GM19099 (cell line): ENCODE results near the gene RNF111.

Experiments
- POLR2A ChIP-seq: IDR thresholded peaks from 3 replicates; pipeline ENCODE4 v1.6.1; 2011; ENCODE audit warnings: low read depth; ENCODE audit not compliant: insufficient read length; ENCODE audit errors: extremely low read depth

The RNF111 gene

GRCh38 chr15:58985443-58985842, 2.0 kb upstream of the RNF111 start:
- no peak for TF ChIP-seq POLR2A

DNA sequence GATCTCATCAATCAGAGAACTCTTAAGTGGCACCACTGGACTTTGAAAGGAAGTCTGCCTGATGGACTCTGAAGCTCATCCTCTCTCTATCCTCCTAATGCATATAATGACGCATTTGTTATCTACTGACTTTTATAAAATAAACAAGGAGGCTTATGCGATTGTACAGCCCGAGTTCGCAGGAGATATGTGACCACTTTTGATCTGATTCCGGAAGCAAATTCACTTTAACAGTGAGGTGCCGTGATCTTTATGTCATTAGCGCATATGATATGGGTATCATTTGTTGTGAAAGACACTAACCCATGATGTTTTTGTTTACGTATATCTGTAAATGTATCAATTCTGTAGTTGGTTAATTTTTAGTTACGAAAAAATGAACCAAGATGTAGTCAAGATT, 427 bp upstream of the RNF111 start:
- TF ChIP-seq POLR2A, result no peak

GRCh38 chr15:58988006-58988785, 733 bp downstream of the RNF111 start:
- no peak for TF ChIP-seq POLR2A

- no peak for TF ChIP-seq POLR2A
These were observed 4.7 kb downstream of the RNF111 start for GRCh38 chr15:58992181-58992580.

- no peak for TF ChIP-seq POLR2A
These were observed 7.5 kb downstream of the RNF111 start for GRCh38 chr15:58994906-58995453.

GRCh38 chr15:58999694-59000093, 12.2 kb downstream of the RNF111 start:
- TF ChIP-seq POLR2A, result no peak

DNA sequence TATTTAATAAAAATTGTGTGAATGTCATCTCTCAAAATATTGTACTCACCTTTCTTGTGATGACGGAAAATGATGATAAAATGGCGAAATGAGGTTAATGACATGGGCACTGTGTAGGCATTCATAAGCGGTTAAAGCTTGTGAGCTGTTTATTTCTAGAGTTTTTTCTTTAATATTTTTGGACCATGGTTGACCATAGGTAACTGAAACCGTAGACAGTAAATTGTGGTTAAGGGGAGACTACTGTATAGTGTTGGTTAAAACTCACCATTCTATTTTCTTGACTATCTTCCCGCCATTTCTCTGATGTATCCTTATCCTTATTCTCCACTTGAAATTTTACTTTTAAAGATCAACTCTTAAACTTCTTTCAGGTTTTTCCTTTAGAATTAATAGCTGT, 14.5 kb downstream of the RNF111 start:
- no peak for TF ChIP-seq POLR2A

- no peak for TF ChIP-seq POLR2A
These were observed 15.0 kb downstream of the RNF111 start for GRCh38 chr15:59002418-59002859.

DNA sequence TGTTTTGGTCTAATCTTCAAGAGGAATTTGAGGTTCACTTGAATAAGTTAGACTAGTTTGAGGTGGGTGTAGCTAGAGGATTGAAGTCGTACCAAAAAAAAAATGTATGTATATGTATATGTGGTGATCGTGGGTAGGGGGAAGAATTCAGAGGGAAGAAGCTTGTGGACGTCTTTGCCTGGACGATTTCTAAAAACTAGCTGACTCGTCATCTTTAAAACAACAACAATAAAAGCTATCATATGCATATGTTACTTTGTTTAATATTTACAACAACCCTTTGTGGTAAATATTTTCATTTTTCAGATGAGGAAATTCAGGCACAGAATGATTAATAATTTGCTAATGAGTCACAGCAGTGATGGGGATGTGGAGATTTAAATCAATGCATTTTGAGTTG, 18.1 kb downstream of the RNF111 start:
- no peak for TF ChIP-seq POLR2A

- TF ChIP-seq POLR2A, result no peak
These were observed 20.6 kb downstream of the RNF111 start for GRCh38 chr15:59008086-59008485.

GRCh38 chr15:59011262-59011952, 23.9 kb downstream of the RNF111 start:
- no peak for TF ChIP-seq POLR2A

DNA sequence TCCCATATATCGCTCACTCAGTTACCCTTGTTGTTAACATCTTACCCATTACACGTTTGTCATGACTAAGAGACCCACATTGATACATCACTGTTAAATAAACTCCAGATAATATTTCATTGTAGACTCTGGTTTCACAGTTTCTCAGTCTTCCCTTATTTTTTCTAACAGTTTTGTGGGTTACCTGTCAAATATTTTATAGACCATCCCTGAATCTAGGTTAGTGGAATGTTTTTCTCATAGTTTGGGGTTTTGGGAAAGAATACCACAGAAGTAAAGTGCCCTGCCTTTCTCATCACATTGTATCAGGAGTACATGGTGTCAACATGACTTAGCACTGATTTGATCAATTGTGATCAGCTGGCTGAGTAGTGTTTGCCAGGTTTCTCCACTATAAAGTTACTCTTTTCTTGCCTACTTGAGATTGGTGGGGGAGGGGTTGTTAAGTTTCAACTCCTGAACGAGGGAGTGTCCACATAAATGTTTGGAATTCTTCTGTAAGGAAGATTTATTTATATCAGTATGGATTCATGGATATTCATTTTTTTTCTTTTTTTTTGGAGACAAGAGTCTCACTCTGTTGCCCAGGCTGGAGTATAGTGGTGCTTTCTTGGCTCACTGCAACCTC, 25.9 kb downstream of the RNF111 start:
- no peak for TF ChIP-seq POLR2A

- TF ChIP-seq POLR2A, result no peak
These were observed 26.6 kb downstream of the RNF111 start for GRCh38 chr15:59014068-59014467.

GRCh38 chr15:59017449-59017848, 30.0 kb downstream of the RNF111 start:
- no peak for TF ChIP-seq POLR2A

DNA sequence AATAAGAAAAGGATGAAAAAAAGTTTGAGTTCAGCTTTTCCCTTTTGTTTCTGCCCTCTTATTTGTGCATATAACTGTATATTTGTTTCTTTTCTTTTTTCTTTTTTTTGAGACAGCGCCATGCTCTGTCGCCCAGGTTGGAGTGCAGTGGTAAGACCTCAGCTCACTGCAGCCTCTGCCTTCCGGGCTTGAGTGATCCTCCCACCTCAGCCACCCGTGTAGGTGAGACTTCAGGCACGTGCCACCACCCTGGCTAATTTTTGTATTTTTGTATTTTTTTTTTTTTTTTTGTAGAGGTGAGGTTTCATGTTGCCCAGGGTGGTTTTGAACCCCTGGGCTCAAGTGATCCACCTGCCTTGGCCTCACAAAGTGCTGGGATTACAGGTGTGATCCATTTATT, 31.4 kb downstream of the RNF111 start:
- TF ChIP-seq POLR2A, result no peak
